Measurements from ENCODE around the gene NPY.

DNA sequence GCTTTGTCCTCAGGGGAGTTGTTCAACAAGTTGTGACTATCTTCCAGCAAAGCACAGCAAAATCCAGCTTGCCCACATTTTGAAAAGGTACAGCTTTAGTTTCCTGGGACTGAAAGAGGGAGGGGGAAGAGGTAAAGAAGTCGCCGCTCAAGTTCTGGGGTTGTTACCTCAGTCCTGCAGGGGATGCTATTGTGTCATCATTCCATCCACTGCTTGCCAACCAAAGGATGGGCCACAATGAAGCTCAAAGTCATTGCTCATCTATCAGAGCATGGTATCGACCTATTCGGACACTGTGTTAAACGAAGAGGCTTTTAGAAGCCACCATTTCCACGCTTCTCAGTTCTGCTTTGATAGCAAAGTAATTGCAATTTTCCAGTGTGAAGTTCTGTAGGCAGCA is 34.3 kb downstream of the NPY start:
- TF ChIP-seq, protein P1, sequence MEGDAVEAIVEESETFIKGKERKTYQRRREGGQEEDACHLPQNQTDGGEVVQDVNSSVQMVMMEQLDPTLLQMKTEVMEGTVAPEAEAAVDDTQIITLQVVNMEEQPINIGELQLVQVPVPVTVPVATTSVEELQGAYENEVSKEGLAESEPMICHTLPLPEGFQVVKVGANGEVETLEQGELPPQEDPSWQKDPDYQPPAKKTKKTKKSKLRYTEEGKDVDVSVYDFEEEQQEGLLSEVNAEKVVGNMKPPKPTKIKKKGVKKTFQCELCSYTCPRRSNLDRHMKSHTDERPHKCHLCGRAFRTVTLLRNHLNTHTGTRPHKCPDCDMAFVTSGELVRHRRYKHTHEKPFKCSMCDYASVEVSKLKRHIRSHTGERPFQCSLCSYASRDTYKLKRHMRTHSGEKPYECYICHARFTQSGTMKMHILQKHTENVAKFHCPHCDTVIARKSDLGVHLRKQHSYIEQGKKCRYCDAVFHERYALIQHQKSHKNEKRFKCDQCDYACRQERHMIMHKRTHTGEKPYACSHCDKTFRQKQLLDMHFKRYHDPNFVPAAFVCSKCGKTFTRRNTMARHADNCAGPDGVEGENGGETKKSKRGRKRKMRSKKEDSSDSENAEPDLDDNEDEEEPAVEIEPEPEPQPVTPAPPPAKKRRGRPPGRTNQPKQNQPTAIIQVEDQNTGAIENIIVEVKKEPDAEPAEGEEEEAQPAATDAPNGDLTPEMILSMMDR (IDR thresholded peaks at IDR 0.05) = no peak
- no peak for TF ChIP-seq POLR2A (IDR thresholded peaks at IDR 0.05)
